ENCODE data around the gene LARP6. TPM values are rescaled to one million over a fixed set of nuclear protein-coding genes. Genes with fewer than 3 reads are reported as not detected.

LARP6 gene
- total RNA-seq: 8.9 TPM

GRCh38 chr15:70853973-70854665, at the start of gene LARP6:
Gene LARP6, minus strand, starts transcription at chr15:70854157. Its CDS starts 69 bp downstream, at chr15:70854088.

GRCh38 chr15:70892002-70892911, 38.3 kb upstream of the LARP6 start, which contains the start of the genes LRRC49 and THAP10:
Gene LRRC49, plus strand, starts transcription at chr15:70892826. Its CDS starts 69 bp downstream, at chr15:70892895.
Gene THAP10, minus strand, starts transcription at chr15:70892433. Its CDS starts 161 bp downstream, at chr15:70892272.

Other genes starting within 250 kb of the LARP6 start
- gene UACA, start 90.6 kb downstream of the LARP6 start, total RNA-seq: 126 TPM
- 5.7 TPM for gene THAP10, start 38.3 kb upstream of the LARP6 start, total RNA-seq
- gene LRRC49, start 38.7 kb upstream of the LARP6 start, total RNA-seq: 63.4 TPM

Measured in camera-type eye (tissue), 1 donor.